Hepatocyte (in vitro differentiated cells): Measurements from ENCODE around the gene CASP14.
A peak's percentile ranks its signal among the peaks of the same experiment; 100 is the strongest.

Source experiments
- EZH2 ChIP-seq: fragments of 200-600 bp; sonication (generic); IDR thresholded peaks from 2 replicates; pipeline ENCODE4 v1.6.1; 2016; ENCODE audit warnings: antibody characterized with exemption, mild to moderate bottlenecking, borderline replicate concordance
- EZH2phosphoT487 ChIP-seq: fragments of 200-600 bp; sonication (generic); IDR thresholded peaks from one replicate; pipeline ENCODE4 v1.6.1; 2018; ENCODE audit warnings: antibody characterized with exemption, mild to moderate bottlenecking, low read depth, moderate library complexity; ENCODE audit not compliant: unreplicated experiment, severe bottlenecking
- TF ChIP-seq, protein P1 (sequence below): fragments of 200-600 bp; sonication (generic); IDR thresholded peaks from 2 replicates; pipeline ENCODE4 v1.5.1; 2016; ENCODE audit warnings: antibody characterized with exemption, mild to moderate bottlenecking; ENCODE audit not compliant: poor library complexity

DNA sequence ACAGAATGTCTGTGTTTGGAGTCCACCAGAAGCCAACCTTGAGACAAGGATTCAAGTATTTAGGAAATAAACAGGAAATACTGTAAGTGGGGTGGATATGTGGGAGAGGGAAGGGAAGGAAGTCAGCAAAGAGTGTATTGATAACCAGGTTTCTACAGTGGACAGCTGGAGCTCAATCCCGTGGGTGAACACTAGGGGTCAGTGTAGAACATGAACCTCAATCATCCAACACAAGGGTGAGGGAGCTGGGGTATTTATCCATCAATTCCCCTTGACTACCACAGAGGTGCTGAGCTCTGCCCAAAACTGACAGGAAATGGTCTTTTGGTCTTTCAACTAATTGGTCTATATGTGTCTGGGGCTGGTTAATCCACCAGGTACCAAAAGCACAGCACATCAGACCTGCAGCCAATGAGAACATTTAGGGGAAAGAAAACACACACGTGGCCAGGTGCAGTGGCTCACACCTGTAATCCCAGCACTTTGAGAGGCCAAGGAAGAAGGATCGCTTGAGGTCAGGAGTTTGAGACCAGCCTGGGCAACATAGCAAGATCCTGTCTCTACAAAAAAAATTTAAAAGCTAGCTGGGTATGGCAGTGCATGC is 52.3 kb downstream of the CASP14 start:
- TF ChIP-seq, protein P1, sequence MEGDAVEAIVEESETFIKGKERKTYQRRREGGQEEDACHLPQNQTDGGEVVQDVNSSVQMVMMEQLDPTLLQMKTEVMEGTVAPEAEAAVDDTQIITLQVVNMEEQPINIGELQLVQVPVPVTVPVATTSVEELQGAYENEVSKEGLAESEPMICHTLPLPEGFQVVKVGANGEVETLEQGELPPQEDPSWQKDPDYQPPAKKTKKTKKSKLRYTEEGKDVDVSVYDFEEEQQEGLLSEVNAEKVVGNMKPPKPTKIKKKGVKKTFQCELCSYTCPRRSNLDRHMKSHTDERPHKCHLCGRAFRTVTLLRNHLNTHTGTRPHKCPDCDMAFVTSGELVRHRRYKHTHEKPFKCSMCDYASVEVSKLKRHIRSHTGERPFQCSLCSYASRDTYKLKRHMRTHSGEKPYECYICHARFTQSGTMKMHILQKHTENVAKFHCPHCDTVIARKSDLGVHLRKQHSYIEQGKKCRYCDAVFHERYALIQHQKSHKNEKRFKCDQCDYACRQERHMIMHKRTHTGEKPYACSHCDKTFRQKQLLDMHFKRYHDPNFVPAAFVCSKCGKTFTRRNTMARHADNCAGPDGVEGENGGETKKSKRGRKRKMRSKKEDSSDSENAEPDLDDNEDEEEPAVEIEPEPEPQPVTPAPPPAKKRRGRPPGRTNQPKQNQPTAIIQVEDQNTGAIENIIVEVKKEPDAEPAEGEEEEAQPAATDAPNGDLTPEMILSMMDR: peak; percentile 60
- TF ChIP-seq EZH2 (no peak), EZH2phosphoT487 (no peak)
